C1 segment of cervical spinal cord (tissue), 14 donors: Measurements from ENCODE around the gene NNAT.

Experiments used
- DNase-seq, 14 donors: peaks; one replicate each; lab custom pipeline; 2025; lab: John Stamatoyannopoulos, UW

Gene NNAT

DNA sequence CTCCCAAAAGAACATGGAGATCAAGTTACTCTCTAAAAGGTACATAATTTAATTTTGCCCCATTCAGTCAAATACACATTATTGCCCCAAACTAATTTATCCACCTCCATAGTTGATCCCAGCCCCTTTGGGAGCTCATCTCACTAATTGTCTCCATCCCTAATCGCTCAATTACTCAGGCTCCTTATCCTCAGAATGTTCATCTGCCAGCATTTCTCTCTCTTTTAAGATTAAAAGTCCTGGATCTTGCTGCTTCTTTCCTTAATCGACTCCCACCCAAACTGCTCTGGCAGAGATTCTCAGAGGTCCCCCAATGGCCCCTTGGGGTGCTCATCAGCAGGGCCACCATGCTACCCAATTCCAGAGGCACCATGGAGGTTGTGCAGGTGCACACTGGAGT is 18.4 kb upstream of the NNAT start:
- no peak for DNase-seq

DNA sequence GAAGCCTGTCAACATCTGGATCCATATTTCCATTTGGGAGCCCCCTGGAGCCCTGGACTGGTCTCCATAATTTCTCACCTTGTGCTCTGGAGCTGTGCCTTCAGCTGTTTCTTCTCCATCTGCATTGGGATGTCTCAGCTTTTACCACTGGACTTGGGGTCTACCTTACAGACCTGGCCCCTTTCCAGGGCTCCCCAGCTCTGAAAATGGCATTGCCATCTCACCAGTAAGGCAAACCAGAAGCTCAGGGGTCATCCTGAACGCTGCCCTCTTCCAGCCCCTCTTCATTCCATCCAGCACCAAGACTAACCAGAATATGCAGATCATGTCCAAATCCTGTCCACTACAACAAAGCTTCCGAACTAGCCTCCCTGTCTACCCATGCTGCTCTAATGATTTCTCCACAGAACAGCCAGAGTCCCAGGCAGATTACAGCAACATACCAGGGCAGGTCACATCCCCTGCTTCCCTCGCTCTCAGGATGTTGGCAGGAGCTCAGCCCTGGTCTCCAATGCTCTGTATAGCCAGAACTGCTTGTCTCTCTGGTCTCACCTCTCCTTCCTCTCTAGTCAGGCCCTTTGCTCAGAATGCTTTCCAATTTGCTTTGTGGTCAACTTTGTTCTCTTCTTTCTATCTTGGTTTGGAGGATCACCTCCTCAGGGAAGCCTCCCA is 17.7 kb upstream of the NNAT start:
- DNase-seq: no peak

DNA sequence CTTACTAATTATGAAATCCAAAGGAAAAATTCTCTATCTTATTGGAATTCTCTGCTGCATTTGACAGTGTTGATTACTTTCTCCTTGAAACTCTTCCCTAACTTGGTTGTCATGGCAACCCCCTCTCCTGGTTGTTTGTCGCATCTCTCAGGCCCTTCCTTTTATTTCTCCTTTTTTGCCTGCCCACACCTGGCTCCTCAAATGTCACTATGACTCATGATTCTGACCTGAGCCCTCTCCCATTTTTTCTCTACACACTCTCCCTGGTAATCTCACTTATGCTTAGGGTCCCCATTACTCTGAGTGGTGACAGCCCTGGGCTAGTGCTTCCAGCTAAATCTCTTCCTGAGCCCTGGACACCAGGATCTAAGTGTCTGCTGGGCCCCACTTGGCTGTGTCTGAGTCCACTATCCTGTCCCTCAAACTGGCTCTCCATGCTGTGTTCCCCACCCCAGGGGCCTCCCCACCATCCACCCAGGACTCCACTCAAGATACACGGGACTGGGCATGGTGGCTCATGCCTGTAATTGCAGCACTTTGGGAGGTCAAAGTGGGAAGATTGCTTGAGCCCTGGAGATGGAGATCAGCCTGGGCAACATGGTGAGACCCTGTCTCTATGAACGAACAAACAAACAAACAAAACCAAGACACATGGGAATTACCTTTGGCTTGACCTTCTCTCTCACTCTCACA is 16.5 kb upstream of the NNAT start:
- no peak for DNase-seq

- DNase-seq: no peak
Observed at GRCh38 chr20:37505263-37506151, 15.5 kb upstream of the NNAT start.

GRCh38 chr20:37506152-37506725 is 14.8 kb upstream of the NNAT start:
- no peak for DNase-seq

DNA sequence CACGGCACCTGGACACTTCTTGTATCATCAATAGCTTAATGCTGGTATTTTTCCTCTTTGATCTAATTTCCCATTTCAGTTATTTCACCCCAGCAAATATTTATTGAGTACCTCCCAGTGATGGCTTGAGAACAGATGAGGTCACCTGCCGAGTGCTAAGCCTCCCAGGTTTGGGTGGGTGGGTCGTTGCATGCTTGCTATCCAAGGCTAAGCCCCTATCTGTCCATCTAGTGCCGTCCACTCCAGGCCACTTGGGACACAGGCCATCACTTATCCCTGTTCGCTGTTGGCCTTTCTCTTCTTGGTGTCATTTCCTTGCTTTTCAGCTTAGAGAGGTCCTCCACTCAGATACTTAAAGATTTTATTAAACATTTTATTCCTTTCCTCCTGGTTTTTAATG is 10.8 kb upstream of the NNAT start:
- DNase-seq: no peak

DNA sequence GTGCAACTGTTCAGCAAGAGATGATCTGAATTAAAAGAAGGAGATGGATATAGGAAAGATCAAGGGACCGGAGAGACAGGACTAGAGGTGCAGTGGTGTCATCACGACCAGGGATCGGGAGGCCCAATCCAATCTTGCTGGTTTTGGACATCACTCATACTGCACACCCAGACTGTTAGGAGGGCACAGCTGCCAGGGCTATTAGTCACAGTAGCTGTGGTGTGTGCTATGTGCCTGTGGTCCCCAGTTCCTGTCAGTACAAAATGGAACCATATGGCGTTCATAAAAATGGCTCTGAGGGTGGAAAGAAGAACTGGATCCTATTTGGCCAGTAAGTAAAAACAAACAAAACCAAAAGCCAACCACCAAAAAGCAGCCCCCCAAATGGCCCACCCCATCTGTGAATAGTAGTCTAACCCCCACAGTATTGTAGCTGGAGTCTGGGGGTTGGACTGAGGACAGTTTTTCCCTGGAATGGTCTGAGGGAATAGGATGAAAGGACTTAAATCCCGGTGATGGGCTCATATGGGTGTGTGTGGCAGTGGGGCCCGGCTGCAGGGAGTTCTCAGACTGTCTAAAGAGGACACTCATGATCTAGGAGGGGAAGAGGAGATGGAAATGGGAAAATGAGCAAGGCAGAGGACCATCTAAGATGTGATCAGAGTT is 9.3 kb upstream of the NNAT start:
- DNase-seq: no peak

GRCh38 chr20:37513779-37514359 is 7.2 kb upstream of the NNAT start:
- no peak for DNase-seq

DNA sequence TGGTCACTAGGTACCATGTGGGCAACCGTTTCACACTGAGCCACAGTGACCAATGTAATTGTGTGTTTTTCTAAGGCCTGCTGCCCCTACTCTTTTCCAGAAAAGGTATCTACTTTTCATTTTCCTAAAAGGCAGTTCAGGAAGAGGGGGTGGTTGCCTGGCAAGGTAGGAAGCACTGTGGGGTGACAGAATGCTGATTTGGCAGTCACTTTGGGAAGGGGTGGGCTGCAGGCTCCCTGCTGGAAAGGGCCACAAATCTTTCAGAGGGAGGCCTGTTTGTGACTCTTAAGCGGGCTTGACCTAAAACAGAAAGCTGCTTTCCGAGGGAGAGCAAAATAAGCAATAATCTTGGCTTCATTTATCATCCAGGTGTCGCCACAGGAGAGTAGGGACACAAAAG is 5.2 kb upstream of the NNAT start:
- DNase-seq: no peak

DNA sequence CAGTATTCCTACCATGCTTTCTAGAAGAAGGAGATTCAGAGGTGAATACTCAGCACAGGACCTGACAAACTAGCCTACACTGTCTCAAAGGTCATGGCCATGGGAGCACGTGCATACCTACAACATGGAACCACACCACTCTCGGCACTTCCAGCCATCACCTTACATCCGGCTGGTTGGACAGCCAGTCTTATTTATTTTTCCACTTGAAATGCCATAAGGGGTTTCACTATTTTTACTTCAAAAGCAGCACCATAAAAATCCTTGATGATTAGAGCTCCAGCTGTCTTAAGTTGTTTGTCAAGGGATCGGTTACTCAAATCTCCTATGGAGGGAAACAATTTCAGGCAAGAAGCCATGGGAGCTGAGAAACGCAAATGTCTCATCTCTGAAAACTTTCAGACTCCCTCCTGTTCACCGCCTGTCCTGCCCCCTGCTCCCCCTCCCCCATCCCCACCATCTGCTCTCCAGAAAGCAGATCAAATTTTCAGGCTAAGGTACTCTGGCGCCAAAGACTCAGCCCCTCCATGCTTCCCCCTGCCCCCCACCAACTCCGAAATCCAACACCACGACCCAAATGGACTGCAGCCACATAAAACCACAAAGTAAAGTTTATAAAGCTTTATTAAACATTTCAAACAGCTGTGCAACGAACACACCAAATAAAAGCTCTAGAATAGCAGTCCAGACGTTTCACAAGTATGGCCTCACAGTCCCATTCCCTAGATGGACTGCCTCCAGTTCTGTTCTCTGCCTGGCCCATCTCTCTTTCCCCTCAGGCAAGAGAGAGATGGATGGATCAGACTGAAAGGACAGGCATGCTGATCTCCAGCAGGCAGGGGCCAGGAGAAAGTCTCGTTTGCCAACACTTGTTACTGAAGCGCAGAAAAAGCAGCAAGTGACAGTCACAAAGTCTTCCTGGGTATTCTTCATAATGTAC is 4.0 kb upstream of the NNAT start:
- peak in 1 of 14 donors; percentile 8 for DNase-seq

DNA sequence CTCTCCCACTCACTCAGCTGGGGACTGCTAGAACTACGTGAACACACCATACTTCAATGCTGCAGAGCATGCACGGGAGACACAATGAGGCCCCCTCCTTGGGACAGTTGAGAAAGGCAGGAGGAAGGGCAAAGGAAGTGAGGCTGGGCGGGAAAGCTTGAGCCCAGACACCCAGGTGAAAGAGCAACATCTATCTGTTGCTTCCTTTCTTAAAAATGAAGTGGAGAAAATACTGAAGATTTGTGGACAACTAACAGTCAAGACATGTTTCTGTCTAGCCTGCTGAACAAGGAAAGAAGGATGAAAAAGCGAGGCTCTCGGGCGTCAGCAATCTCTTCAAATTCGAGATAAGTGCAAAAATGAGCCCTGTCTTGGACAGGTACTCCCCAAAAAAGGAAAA is 3.0 kb upstream of the NNAT start:
- DNase-seq: no peak

- DNase-seq: peak in 8 of 14 donors; percentile 19 to 71 (median 36)
Observed at GRCh38 chr20:37518606-37519507, 2.2 kb upstream of the NNAT start.

DNA sequence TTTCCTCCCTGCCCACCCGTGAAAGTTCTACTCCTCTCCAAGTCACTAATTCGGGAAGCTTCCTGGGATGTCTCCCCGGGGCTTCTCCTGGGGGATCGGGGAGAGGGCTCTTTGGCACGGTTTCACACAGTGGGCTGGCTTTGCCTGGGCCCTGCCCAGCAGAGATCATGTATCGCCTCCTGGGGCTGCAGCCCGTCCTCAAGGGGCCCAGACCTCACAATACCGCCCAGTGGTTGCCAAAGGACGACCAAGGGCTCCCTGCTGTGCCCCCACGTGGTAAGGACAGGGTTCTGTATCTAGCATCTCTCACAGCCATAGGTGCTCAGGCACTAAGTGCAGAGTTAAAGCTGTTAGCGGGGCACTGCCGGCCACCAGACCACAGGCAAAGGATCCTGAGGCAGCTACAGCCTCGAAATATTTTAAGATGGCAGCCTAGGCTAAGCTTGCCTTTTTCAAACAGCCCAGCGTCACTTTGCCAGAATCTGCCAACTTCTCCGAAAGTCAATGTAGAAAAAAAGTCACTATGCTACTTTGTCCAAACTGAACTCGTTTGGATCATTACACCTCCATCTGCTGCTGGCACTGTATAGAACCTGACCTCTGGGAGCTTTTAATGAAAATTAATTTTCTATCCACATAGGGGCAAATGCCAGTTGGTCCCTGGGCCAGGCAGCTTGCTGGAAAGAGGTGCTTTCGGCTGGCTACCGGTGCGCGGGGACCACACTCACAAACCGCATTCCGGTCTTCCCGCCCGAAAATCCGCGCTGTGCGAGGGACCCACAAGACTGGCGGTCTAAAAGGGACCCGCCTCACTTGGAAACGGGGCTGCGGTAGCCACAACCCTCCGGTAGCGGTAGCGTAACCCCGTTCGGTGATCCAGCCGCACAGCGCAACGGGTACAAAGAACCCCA is 1.3 kb upstream of the NNAT start:
- DNase-seq: peak in 4 of 14 donors; percentile 10 to 57 (median 30)

DNA sequence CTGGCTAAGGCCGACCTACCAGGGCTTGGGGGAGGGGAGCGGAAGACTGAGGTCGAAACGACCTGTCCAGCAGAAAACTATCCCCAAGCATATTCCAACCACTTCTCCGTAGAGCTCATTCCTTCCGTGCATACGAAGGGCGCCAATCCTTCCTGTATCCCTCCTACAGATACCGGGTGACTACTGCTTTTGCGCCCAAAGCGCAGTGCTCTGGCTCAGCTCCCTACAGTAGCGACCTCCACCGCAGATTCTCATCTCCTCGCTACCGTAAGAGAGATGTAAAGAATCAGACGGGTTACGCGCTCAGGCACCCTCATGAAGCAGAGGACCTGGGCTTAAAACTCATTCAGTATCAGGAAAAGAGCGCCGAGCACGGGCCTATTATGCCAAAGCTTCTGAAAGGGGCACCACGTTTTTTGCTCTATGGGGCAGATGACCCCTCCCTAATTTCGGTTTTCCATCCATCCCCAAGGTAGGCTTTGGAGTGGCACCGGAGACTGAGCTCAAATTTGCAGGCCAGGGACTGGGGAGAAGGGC is 563 bp upstream of the NNAT start:
- DNase-seq: peak in 1 of 14 donors; percentile 44

DNA sequence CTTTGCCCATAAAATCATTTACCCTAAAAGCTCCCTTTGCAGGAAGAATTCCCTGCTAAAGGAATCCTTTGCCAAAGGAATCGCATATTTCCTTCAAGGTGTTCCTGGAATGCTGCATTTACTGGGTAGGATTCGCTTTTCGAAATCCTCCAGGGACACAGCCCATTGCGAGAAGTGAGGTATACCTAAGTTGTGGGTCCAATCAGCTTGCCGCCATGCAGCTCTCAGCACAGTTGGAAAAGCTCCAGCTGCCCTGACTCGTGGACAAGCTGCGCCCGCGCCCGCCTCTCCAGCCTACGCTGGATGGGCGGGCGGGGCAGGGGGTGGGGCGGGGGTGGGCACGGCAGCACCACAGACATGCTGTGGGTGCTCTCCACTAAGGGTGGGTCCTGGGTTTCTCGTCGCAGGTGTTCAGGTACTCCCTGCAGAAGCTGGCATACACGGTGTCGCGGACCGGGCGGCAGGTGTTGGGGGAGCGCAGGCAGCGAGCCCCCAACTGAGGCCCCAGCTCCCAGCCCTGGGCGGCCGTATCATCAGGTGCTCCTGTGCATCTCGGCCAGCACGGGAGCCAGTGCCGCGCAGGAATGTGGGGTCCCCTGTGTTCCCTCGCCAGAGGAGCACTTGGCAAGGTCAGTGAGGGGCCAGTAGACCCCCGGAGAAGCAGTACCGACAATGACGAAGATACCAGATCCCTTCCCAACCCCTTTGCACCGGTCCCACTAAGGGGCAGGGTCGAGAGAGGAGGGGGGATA is 1.4 kb downstream of the NNAT start:
- peak in 1 of 14 donors; percentile 53 for DNase-seq

GRCh38 chr20:37523012-37523391 is 2.0 kb downstream of the NNAT start:
- no peak for DNase-seq
